B cell (primary cell): ENCODE measurements around the gene GPHN. TPM values are rescaled to one million over a fixed set of nuclear protein-coding genes. Genes with fewer than 3 reads are reported as not detected.
"Not testable (repeated sequence)": the region's sequence is repeated elsewhere in the genome, so short reads cannot be mapped to it uniquely, and the experiment has no call there.

Experiments used
- ATAC-seq: fragments of 200-7000 bp; cut with Tn5 transposase; one replicate; pipeline ENCODE4 v1.10.0; 2021; ENCODE audit warnings: low read depth, mild to moderate bottlenecking, moderate number of reproducible peaks, moderate library complexity
- CTCF ChIA-PET: fragments of 350-600 bp; sonication (Branson Sonifier 250); formaldehyde crosslinking; loops from one replicate; lab custom pipeline; 2021; ENCODE audit warnings: antibody characterized with exemption, inconsistent platforms; lab: Charles Lee
- POLR2A ChIA-PET: fragments of 350-600 bp; sonication (Branson Sonifier 250); formaldehyde crosslinking; loops from one replicate; lab custom pipeline; 2021; ENCODE audit warnings: antibody characterized with exemption; lab: Charles Lee
- DNase-seq: peaks from one replicate; pipeline ENCODE4 v3.0.0; 2013
- H2AFZ ChIP-seq: 2 replicates; pipeline ENCODE4 v1.6.1; 2012; ENCODE audit warnings: mild to moderate bottlenecking, low read depth, low read length; ENCODE audit not compliant: insufficient read depth, poor library complexity, severe bottlenecking
- H3K27ac ChIP-seq, 2 donors: 1 replicate in 1 of 2; 2 replicates in 1 of 2; pipeline ENCODE4 v1.5.1; 2012 to 2013; ENCODE audit warnings: low read length in 2 of 2, mild to moderate bottlenecking in 2 of 2, moderate library complexity in 1 of 2
- H3K27me3 ChIP-seq, 4 experiments: fragments of 200-600 bp in 1 of 4; sonication (generic) in 1 of 4; replicated peaks in 1 of 4; 1 replicate in 2 of 4; 2 replicates in 2 of 4; pipeline versions ENCODE4 v1.6.1 to v1.7.0; 2013 to 2016; ENCODE audit warnings: low read length in 3 of 4, mild to moderate bottlenecking in 2 of 4, mixed read lengths in 1 of 4, moderate library complexity in 1 of 4; ENCODE audit not compliant: insufficient read depth in 4 of 4, control insufficient read depth in 3 of 4; ENCODE audit errors: control extremely low read depth in 1 of 4
- H3K36me3 ChIP-seq, 2 experiments: replicated peaks in 1 of 2; 1 replicate in 1 of 2; 2 replicates in 1 of 2; pipeline versions ENCODE4 v1.6.1 to v1.7.1; 2013; ENCODE audit warnings: low read length in 1 of 2; ENCODE audit not compliant: insufficient read depth in 2 of 2, control insufficient read depth in 1 of 2; ENCODE audit errors: control extremely low read depth in 1 of 2, extremely low read depth in 1 of 2
- H3K4me1 ChIP-seq, 2 donors: fragments of 200-600 bp in 1 of 2; sonication (generic) in 1 of 2; 1 replicate in 1 of 2; 2 replicates in 1 of 2; pipeline versions ENCODE4 v1.5.1 to v1.6.1; 2013 to 2017; ENCODE audit warnings: low read length in 2 of 2; ENCODE audit not compliant: control insufficient read depth in 2 of 2, insufficient read depth in 2 of 2
- H3K4me2 ChIP-seq: replicated peaks from 2 replicates; pipeline ENCODE3; 2012; ENCODE audit warnings: mild to moderate bottlenecking, low read depth, low read length; ENCODE audit not compliant: poor library complexity, severe bottlenecking
- H3K4me3 ChIP-seq, 5 experiments: fragments of 200-600 bp in 1 of 5; sonication (generic) in 1 of 5; 1 replicate in 3 of 5; 2 replicates in 2 of 5; pipeline versions ENCODE4 v1.5.1 to v1.7.0; 2011 to 2016; ENCODE audit warnings: low read length in 4 of 5, mild to moderate bottlenecking in 4 of 5, low read depth in 2 of 5, control low read depth in 1 of 5, moderate library complexity in 1 of 5; ENCODE audit not compliant: insufficient read depth in 1 of 5; ENCODE audit errors: control extremely low read depth in 1 of 5, extremely low read depth in 1 of 5
- H3K79me2 ChIP-seq: fragments of 200-600 bp; sonication (generic); one replicate; pipeline ENCODE4 v1.6.0; 2016; ENCODE audit warnings: low read length; ENCODE audit not compliant: control insufficient read depth, insufficient read depth
- H3K9ac ChIP-seq: fragments of 200-600 bp; sonication (generic); 2 replicates; pipeline ENCODE4 v1.6.1; 2017; ENCODE audit warnings: mild to moderate bottlenecking, low read length, moderate library complexity
- H3K9me3 ChIP-seq, 3 donors: one replicate each; pipeline versions ENCODE4 v1.6.1 to v1.7.1; 2013; ENCODE audit warnings: low read length in 2 of 3; ENCODE audit not compliant: control insufficient read depth in 2 of 3, insufficient read depth in 1 of 3; ENCODE audit errors: control extremely low read depth in 1 of 3
- H4K20me1 ChIP-seq: 2 replicates; pipeline ENCODE4 v1.6.0; 2012; ENCODE audit warnings: mild to moderate bottlenecking, low read length; ENCODE audit not compliant: insufficient read depth, control insufficient read depth, poor library complexity, severe bottlenecking
- H3K27ac Mint-ChIP-seq: one replicate; pipeline ENCODE4 v1.8.0; 2021; ENCODE audit warnings: mixed read lengths
- H3K27me3 Mint-ChIP-seq: one replicate; pipeline ENCODE4 v1.8.0; 2021; ENCODE audit warnings: mixed read lengths
- H3K4me1 Mint-ChIP-seq: one replicate; pipeline ENCODE4 v1.8.0; 2021; ENCODE audit warnings: mixed read lengths
- H3K4me3 Mint-ChIP-seq: one replicate; pipeline ENCODE4 v1.8.0; 2021; ENCODE audit warnings: mixed read lengths
- H3K9me3 Mint-ChIP-seq: one replicate; pipeline ENCODE4 v1.8.0; 2022; ENCODE audit warnings: mixed read lengths; ENCODE audit not compliant: insufficient read depth
- EZH2 ChIP-seq: IDR thresholded peaks from 2 replicates; pipeline ENCODE4 v1.6.1; 2012; ENCODE audit warnings: borderline replicate concordance, low read depth, mild to moderate bottlenecking, moderate library complexity, low read length; ENCODE audit not compliant: insufficient read depth, poor library complexity, severe bottlenecking
- WGBS: methylation state at CpG from one replicate; pipeline ENCODE4 v1.1.5; 2013; ENCODE audit warnings: missing lambda C conversion rate; ENCODE audit not compliant: insufficient coverage; 5-methylcytosine and 5-hydroxymethylcytosine counted together
- intact Hi-C: fragments of 100-400 bp; cut with micrococcal nuclease; formaldehyde crosslinking; loops from one replicate; pipeline ENCODE4 v1.10.0; 2022
- polyA plus RNA-seq: library from polyadenylated mRNA; depleted of rRNA; stranded (reverse); fragments of >200 nt; gene quantifications from 2 replicates; pipeline ENCODE4 v1.2.3, GENCODE V29; 2012
- total RNA-seq, 2 donors: library from RNA; stranded (reverse); fragments of 120-200 nt in 1 of 2; gene quantifications; 1 replicate in 1 of 2; 2 replicates in 1 of 2; pipeline versions ENCODE4 v1.2.3 to v1.2.4, GENCODE V29; 2013 to 2022

The GPHN gene
- total and polyA plus RNA-seq, 2 donors (not counting 1 experiment from before 2014, with no cell fraction given), result 3.4 to 18.0 TPM

DNA sequence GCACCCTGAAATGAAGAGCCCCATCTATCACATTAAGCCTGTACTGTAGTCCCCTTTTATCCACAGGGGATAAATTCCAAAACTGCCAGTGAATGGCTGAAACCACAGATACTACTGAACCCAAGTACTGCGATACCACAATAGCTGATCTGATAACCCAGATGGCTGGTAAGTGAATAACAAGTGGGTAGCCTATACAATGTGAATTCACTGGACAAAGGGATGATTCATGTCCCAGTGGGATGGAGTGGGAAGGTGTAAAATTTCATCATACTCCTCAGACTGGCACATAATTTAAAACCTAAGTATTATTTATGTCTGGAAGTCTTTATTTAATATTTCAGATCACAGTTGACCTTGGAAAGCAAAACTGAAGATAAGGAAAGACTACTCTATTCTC lies 201.3 kb downstream of the GPHN start:
- DNase-seq (no peak), ATAC-seq (no peak)
- H3K4me3 Mint-ChIP-seq, result no peak overlapping the region
- Histone ChIP-seq H3K9me3 (peaks cover 0 to 1% (median 0%) of the 10 kb centered on the region in 3 donors), H3K4me3 (no peak overlapping the region), H4K20me1 (no peaks in the 10 kb centered on the region), H3K27ac (no peak overlapping the region), H3K9ac (no peak overlapping the region), H3K4me2 (no peak overlapping the region), H2AFZ (no peak overlapping the region), H3K36me3 (no peaks in the 10 kb centered on the region), H3K4me1 (no peaks in the 10 kb centered on the region), H3K27me3 (no peaks in the 10 kb centered on the region), H3K79me2 (no peaks in the 10 kb centered on the region)
- peaks cover 20% of the 10 kb centered on the region for H3K9me3 Mint-ChIP-seq
- H3K27me3 Mint-ChIP-seq, result no peaks in the 10 kb centered on the region
- H3K27ac Mint-ChIP-seq, result no peak overlapping the region
- no peak for TF ChIP-seq EZH2
- peaks cover 2% of the 10 kb centered on the region for H3K4me1 Mint-ChIP-seq
- ChIA-PET CTCF (no interaction called here), POLR2A (no interaction called here)
- no CpG with 5 or more reads among the region's 1 CpG for WGBS
- intact Hi-C loops, result no loop called here

DNA sequence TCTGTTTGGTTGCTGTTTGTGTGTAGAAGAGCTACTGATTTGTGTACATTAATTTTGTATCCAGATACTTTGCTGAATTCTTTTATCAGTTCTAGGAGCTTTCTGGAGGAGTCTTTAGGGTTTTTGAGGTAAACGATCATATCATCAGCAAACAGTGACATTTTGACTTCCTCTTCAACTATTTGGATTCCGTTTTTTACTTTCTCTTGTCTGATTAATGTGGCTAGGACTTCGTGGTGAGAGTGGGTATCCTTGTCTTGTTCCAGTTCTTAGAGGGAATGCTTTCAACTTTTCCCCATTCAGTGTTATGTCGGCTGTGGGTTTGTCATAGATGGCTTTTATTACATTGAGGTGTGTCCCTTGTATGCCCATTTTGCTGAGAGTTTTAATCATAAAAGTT lies 206.3 kb downstream of the GPHN start:
- H4K20me1 ChIP-seq, H3K27ac Mint-ChIP-seq, H3K4me2 ChIP-seq, DNase-seq, H3K27me3 Mint-ChIP-seq, intact Hi-C loops, H2AFZ ChIP-seq, H3K4me3 ChIP-seq, H3K27me3 ChIP-seq, H3K4me1 ChIP-seq, H3K36me3 ChIP-seq, H3K79me2 ChIP-seq, CTCF ChIA-PET, POLR2A ChIA-PET, H3K27ac ChIP-seq, ATAC-seq, H3K4me3 Mint-ChIP-seq, H3K9ac ChIP-seq: not testable (repeated sequence)
- peaks cover 18% of the 10 kb centered on the region for H3K4me1 Mint-ChIP-seq
- H3K9me3 Mint-ChIP-seq, result peaks cover 12% of the 10 kb centered on the region
- WGBS, result no CpG with 5 or more reads among the region's 4 CpGs
- H3K9me3 ChIP-seq, result peaks cover 0 to 16% (median 1%) of the 10 kb centered on the region in 3 donors

DNA sequence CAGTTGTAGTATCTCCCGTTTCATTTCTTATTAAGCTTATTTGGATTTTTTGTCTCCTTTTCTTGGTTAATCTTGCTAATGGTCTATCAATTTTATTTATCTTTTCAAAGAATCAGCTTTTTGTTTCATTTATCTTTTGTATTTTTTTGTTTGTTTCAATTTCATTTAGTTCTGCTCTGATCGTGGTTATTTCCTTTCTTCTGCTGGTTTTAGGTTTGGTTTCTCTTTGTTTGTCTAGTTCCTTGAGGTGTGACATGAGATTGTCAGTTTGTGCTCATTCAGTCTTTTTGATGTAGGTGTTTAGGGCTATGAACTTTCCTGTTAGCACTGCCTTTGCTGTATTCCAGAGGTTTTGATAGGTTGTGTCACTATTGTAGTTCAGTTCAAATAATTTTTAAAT lies 207.4 kb downstream of the GPHN start:
- WGBS, result no CpG with 5 or more reads among the region's 2 CpGs
- H3K4me3 ChIP-seq, H3K4me1 ChIP-seq, H3K4me2 ChIP-seq, H4K20me1 ChIP-seq, H3K79me2 ChIP-seq, H3K4me3 Mint-ChIP-seq, CTCF ChIA-PET, intact Hi-C loops, H3K27me3 Mint-ChIP-seq, DNase-seq, ATAC-seq, H3K36me3 ChIP-seq, H3K27ac Mint-ChIP-seq, H3K27me3 ChIP-seq, H3K9ac ChIP-seq, H3K27ac ChIP-seq, POLR2A ChIA-PET, H2AFZ ChIP-seq: not testable (repeated sequence)
- H3K9me3 ChIP-seq, result peaks cover 0 to 16% (median 1%) of the 10 kb centered on the region in 3 donors
- peaks cover 12% of the 10 kb centered on the region for H3K9me3 Mint-ChIP-seq
- H3K4me1 Mint-ChIP-seq, result peaks cover 18% of the 10 kb centered on the region
